B cell (primary cell): ENCODE results near the gene KCNF1. TPM values are rescaled to one million over a fixed set of nuclear protein-coding genes. Genes with fewer than 3 reads are reported as not detected.

ENCODE experiments used
- ATAC-seq: fragments of 200-7000 bp; cut with Tn5 transposase; one replicate; pipeline ENCODE4 v1.10.0; 2021; ENCODE audit warnings: low read depth, mild to moderate bottlenecking, moderate number of reproducible peaks, moderate library complexity
- CTCF ChIA-PET: fragments of 350-600 bp; sonication (Branson Sonifier 250); formaldehyde crosslinking; loops from one replicate; lab custom pipeline; 2021; ENCODE audit warnings: antibody characterized with exemption, inconsistent platforms; lab: Charles Lee
- POLR2A ChIA-PET: fragments of 350-600 bp; sonication (Branson Sonifier 250); formaldehyde crosslinking; loops from one replicate; lab custom pipeline; 2021; ENCODE audit warnings: antibody characterized with exemption; lab: Charles Lee
- DNase-seq: peaks from one replicate; pipeline ENCODE4 v3.0.0; 2013
- H2AFZ ChIP-seq: 2 replicates; pipeline ENCODE4 v1.6.1; 2012; ENCODE audit warnings: mild to moderate bottlenecking, low read depth, low read length; ENCODE audit not compliant: insufficient read depth, poor library complexity, severe bottlenecking
- H3K27ac ChIP-seq, 2 donors: 1 replicate in 1 of 2; 2 replicates in 1 of 2; pipeline ENCODE4 v1.5.1; 2012 to 2013; ENCODE audit warnings: low read length in 2 of 2, mild to moderate bottlenecking in 2 of 2, moderate library complexity in 1 of 2
- H3K27me3 ChIP-seq, 4 experiments: fragments of 200-600 bp in 1 of 4; sonication (generic) in 1 of 4; replicated peaks in 1 of 4; 1 replicate in 2 of 4; 2 replicates in 2 of 4; pipeline versions ENCODE4 v1.6.1 to v1.7.0; 2013 to 2016; ENCODE audit warnings: low read length in 3 of 4, mild to moderate bottlenecking in 2 of 4, mixed read lengths in 1 of 4, moderate library complexity in 1 of 4; ENCODE audit not compliant: insufficient read depth in 4 of 4, control insufficient read depth in 3 of 4; ENCODE audit errors: control extremely low read depth in 1 of 4
- H3K36me3 ChIP-seq, 2 experiments: replicated peaks in 1 of 2; 1 replicate in 1 of 2; 2 replicates in 1 of 2; pipeline versions ENCODE4 v1.6.1 to v1.7.1; 2013; ENCODE audit warnings: low read length in 1 of 2; ENCODE audit not compliant: insufficient read depth in 2 of 2, control insufficient read depth in 1 of 2; ENCODE audit errors: control extremely low read depth in 1 of 2, extremely low read depth in 1 of 2
- H3K4me1 ChIP-seq, 2 donors: fragments of 200-600 bp in 1 of 2; sonication (generic) in 1 of 2; 1 replicate in 1 of 2; 2 replicates in 1 of 2; pipeline versions ENCODE4 v1.5.1 to v1.6.1; 2013 to 2017; ENCODE audit warnings: low read length in 2 of 2; ENCODE audit not compliant: control insufficient read depth in 2 of 2, insufficient read depth in 2 of 2
- H3K4me2 ChIP-seq: replicated peaks from 2 replicates; pipeline ENCODE3; 2012; ENCODE audit warnings: mild to moderate bottlenecking, low read depth, low read length; ENCODE audit not compliant: poor library complexity, severe bottlenecking
- H3K4me3 ChIP-seq, 5 experiments: fragments of 200-600 bp in 1 of 5; sonication (generic) in 1 of 5; 1 replicate in 3 of 5; 2 replicates in 2 of 5; pipeline versions ENCODE4 v1.5.1 to v1.7.0; 2011 to 2016; ENCODE audit warnings: low read length in 4 of 5, mild to moderate bottlenecking in 4 of 5, low read depth in 2 of 5, control low read depth in 1 of 5, moderate library complexity in 1 of 5; ENCODE audit not compliant: insufficient read depth in 1 of 5; ENCODE audit errors: control extremely low read depth in 1 of 5, extremely low read depth in 1 of 5
- H3K79me2 ChIP-seq: fragments of 200-600 bp; sonication (generic); one replicate; pipeline ENCODE4 v1.6.0; 2016; ENCODE audit warnings: low read length; ENCODE audit not compliant: control insufficient read depth, insufficient read depth
- H3K9ac ChIP-seq: fragments of 200-600 bp; sonication (generic); 2 replicates; pipeline ENCODE4 v1.6.1; 2017; ENCODE audit warnings: mild to moderate bottlenecking, low read length, moderate library complexity
- H3K9me3 ChIP-seq, 3 donors: one replicate each; pipeline versions ENCODE4 v1.6.1 to v1.7.1; 2013; ENCODE audit warnings: low read length in 2 of 3; ENCODE audit not compliant: control insufficient read depth in 2 of 3, insufficient read depth in 1 of 3; ENCODE audit errors: control extremely low read depth in 1 of 3
- H4K20me1 ChIP-seq: 2 replicates; pipeline ENCODE4 v1.6.0; 2012; ENCODE audit warnings: mild to moderate bottlenecking, low read length; ENCODE audit not compliant: insufficient read depth, control insufficient read depth, poor library complexity, severe bottlenecking
- H3K27ac Mint-ChIP-seq: one replicate; pipeline ENCODE4 v1.8.0; 2021; ENCODE audit warnings: mixed read lengths
- H3K27me3 Mint-ChIP-seq: one replicate; pipeline ENCODE4 v1.8.0; 2021; ENCODE audit warnings: mixed read lengths
- H3K4me1 Mint-ChIP-seq: one replicate; pipeline ENCODE4 v1.8.0; 2021; ENCODE audit warnings: mixed read lengths
- H3K4me3 Mint-ChIP-seq: one replicate; pipeline ENCODE4 v1.8.0; 2021; ENCODE audit warnings: mixed read lengths
- H3K9me3 Mint-ChIP-seq: one replicate; pipeline ENCODE4 v1.8.0; 2022; ENCODE audit warnings: mixed read lengths; ENCODE audit not compliant: insufficient read depth
- EZH2 ChIP-seq: IDR thresholded peaks from 2 replicates; pipeline ENCODE4 v1.6.1; 2012; ENCODE audit warnings: borderline replicate concordance, low read depth, mild to moderate bottlenecking, moderate library complexity, low read length; ENCODE audit not compliant: insufficient read depth, poor library complexity, severe bottlenecking
- WGBS: methylation state at CpG from one replicate; pipeline ENCODE4 v1.1.5; 2013; ENCODE audit warnings: missing lambda C conversion rate; ENCODE audit not compliant: insufficient coverage; 5-methylcytosine and 5-hydroxymethylcytosine counted together
- intact Hi-C: fragments of 100-400 bp; cut with micrococcal nuclease; formaldehyde crosslinking; loops from one replicate; pipeline ENCODE4 v1.10.0; 2022
- polyA plus RNA-seq: library from polyadenylated mRNA; depleted of rRNA; stranded (reverse); fragments of >200 nt; gene quantifications from 2 replicates; pipeline ENCODE4 v1.2.3, GENCODE V29; 2012
- total RNA-seq, 2 donors: library from RNA; stranded (reverse); fragments of 120-200 nt in 1 of 2; gene quantifications; 1 replicate in 1 of 2; 2 replicates in 1 of 2; pipeline versions ENCODE4 v1.2.3 to v1.2.4, GENCODE V29; 2013 to 2022
- TF ChIP-seq, protein P1 (sequence below): fragments of 200-600 bp; IDR thresholded peaks from one replicate; pipeline ENCODE4 v1.8.0; 2022; ENCODE audit warnings: antibody characterized with exemption, mild to moderate bottlenecking

The KCNF1 gene
- total and polyA plus RNA-seq, 2 donors (not counting 1 experiment from before 2014, with no cell fraction given), result not detected

GRCh38 chr2:10879624-10880585, 31.8 kb upstream of the KCNF1 start:
- no peak overlapping the region for H3K27ac ChIP-seq
- Mint-ChIP-seq H3K4me1 (no peaks in the 10 kb centered on the region), H3K27ac (no peak overlapping the region), H3K27me3 (peaks cover 35% of the 10 kb centered on the region), H3K4me3 (no peak overlapping the region), H3K9me3 (no peaks in the 10 kb centered on the region)
- no peak for DNase-seq
- TF ChIP-seq EZH2, result no peak
- TF ChIP-seq, protein P1, sequence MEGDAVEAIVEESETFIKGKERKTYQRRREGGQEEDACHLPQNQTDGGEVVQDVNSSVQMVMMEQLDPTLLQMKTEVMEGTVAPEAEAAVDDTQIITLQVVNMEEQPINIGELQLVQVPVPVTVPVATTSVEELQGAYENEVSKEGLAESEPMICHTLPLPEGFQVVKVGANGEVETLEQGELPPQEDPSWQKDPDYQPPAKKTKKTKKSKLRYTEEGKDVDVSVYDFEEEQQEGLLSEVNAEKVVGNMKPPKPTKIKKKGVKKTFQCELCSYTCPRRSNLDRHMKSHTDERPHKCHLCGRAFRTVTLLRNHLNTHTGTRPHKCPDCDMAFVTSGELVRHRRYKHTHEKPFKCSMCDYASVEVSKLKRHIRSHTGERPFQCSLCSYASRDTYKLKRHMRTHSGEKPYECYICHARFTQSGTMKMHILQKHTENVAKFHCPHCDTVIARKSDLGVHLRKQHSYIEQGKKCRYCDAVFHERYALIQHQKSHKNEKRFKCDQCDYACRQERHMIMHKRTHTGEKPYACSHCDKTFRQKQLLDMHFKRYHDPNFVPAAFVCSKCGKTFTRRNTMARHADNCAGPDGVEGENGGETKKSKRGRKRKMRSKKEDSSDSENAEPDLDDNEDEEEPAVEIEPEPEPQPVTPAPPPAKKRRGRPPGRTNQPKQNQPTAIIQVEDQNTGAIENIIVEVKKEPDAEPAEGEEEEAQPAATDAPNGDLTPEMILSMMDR, result no peak
- H3K4me2 ChIP-seq, result no peak overlapping the region
- no peaks in the 10 kb centered on the region for H3K9me3 ChIP-seq
- no peaks in the 10 kb centered on the region for H4K20me1 ChIP-seq
- ChIA-PET CTCF (no interaction called here), POLR2A (no interaction called here)
- 90% methylated on average over 16 of the region's 22 CpGs for WGBS
- H3K4me3 ChIP-seq, result no peak overlapping the region
- H3K36me3 ChIP-seq, result no peaks in the 10 kb centered on the region
- no peaks in the 10 kb centered on the region for H3K4me1 ChIP-seq
- no peak overlapping the region for H2AFZ ChIP-seq
- H3K9ac ChIP-seq, result no peak overlapping the region
- intact Hi-C loops, result no loop called here
- H3K27me3 ChIP-seq, result peaks cover 0 to 2% (median 0%) of the 10 kb centered on the region in 4 experiments
- no peak for ATAC-seq
- H3K79me2 ChIP-seq, result no peaks in the 10 kb centered on the region
